HEK293 (cell line): ENCODE data around the gene SYNJ2.

Experiments
- CTCF ChIA-PET: fragments of 350-600 bp; formaldehyde crosslinking; extraction: SDS; loops from one replicate; lab custom pipeline; 2021; ENCODE audit warnings: antibody characterized with exemption; lab: Yijun Ruan, JAX
- POLR2A ChIA-PET: fragments of 300-600 bp; formaldehyde crosslinking; extraction: SDS; loops from one replicate; lab custom pipeline; 2020; ENCODE audit warnings: antibody characterized with exemption, inconsistent platforms; lab: Yijun Ruan, JAX
- H3K27ac ChIP-seq: fragments of 200-500 bp; sonication (Bioruptor generic); 2 replicates; pipeline ENCODE4 v1.5.1; 2014; ENCODE audit warnings: low read depth, low read length, control low read depth, inconsistent platforms; ENCODE audit errors: extremely low read depth
- H3K36me3 ChIP-seq, 2 experiments: fragments of 200-500 bp in 1 of 2; sonication (Bioruptor generic) in 1 of 2; 1 replicate in 1 of 2; 2 replicates in 1 of 2; pipeline ENCODE4 v1.5.1; 2014 to 2017; ENCODE audit warnings: inconsistent platforms in 2 of 2, low read length in 2 of 2; ENCODE audit not compliant: control insufficient read depth in 2 of 2, insufficient read depth in 1 of 2
- H3K4me1 ChIP-seq: fragments of 200-500 bp; sonication (Bioruptor generic); 2 replicates; pipeline ENCODE4 v1.5.1; 2014; ENCODE audit warnings: mild to moderate bottlenecking, low read length, inconsistent platforms; ENCODE audit not compliant: control insufficient read depth, insufficient read depth
- H3K4me3 ChIP-seq: 2 replicates; pipeline ENCODE4 v1.5.1; 2011; ENCODE audit warnings: low read depth, mild to moderate bottlenecking, control low read depth, low read length, moderate library complexity
- H3K9me3 ChIP-seq: fragments of 200-500 bp; sonication (Bioruptor generic); 2 replicates; pipeline ENCODE4 v1.5.1; 2014; ENCODE audit warnings: low read depth, low read length, inconsistent platforms; ENCODE audit not compliant: control insufficient read depth, insufficient read depth
- BCL6B ChIP-seq: fragments of 450-650 bp; formaldehyde crosslinking; IDR thresholded peaks from 2 replicates; pipeline ENCODE4 v1.5.1; 2017; ENCODE audit warnings: missing biosample characterization, missing genetic modification characterization
- EGR2 ChIP-seq: fragments of 450-650 bp; formaldehyde crosslinking; IDR thresholded peaks from 2 replicates; pipeline ENCODE4 v1.5.1; 2016; ENCODE audit warnings: low read depth, missing biosample characterization, missing genetic modification characterization
- GLIS2 ChIP-seq: fragments of 450-650 bp; formaldehyde crosslinking; IDR thresholded peaks from 2 replicates; pipeline ENCODE4 v1.5.1; 2016; ENCODE audit warnings: missing biosample characterization, missing genetic modification characterization
- HOXD13 ChIP-seq: sonication (generic); formaldehyde crosslinking; IDR thresholded peaks from 2 replicates; pipeline ENCODE4 v1.8.0; 2022; ENCODE audit warnings: missing genetic modification reagents, borderline replicate concordance
- MEIS1 ChIP-seq: sonication (generic); formaldehyde crosslinking; IDR thresholded peaks from 2 replicates; pipeline ENCODE4 v1.8.1; 2022; ENCODE audit warnings: missing genetic modification reagents, mild to moderate bottlenecking, borderline replicate concordance
- OVOL3 ChIP-seq: fragments of 450-650 bp; formaldehyde crosslinking; IDR thresholded peaks from 2 replicates; pipeline ENCODE4 v1.5.1; 2016; ENCODE audit warnings: missing biosample characterization, missing genetic modification characterization
- YY1 ChIP-seq: fragments of 450-650 bp; formaldehyde crosslinking; IDR thresholded peaks from 2 replicates; pipeline ENCODE4 v1.5.1; 2018; ENCODE audit warnings: missing biosample characterization, missing genetic modification characterization
- YY2 ChIP-seq: fragments of 450-650 bp; formaldehyde crosslinking; IDR thresholded peaks from 2 replicates; pipeline ENCODE4 v1.5.1; 2016; ENCODE audit warnings: missing biosample characterization, missing genetic modification characterization
- ZBTB20 ChIP-seq: fragments of 450-650 bp; formaldehyde crosslinking; IDR thresholded peaks from 2 replicates; pipeline ENCODE4 v1.5.1; 2016; ENCODE audit warnings: missing biosample characterization, missing genetic modification characterization
- ZNF132 ChIP-seq: fragments of 450-650 bp; formaldehyde crosslinking; IDR thresholded peaks from 2 replicates; pipeline ENCODE4 v1.5.1; 2017; ENCODE audit warnings: missing biosample characterization, missing genetic modification characterization, borderline replicate concordance
- ZNF223 ChIP-seq: fragments of 450-650 bp; formaldehyde crosslinking; IDR thresholded peaks from 2 replicates; pipeline ENCODE4 v1.5.1; 2016; ENCODE audit warnings: missing biosample characterization, missing genetic modification characterization
- ZNF302 ChIP-seq: fragments of 450-650 bp; formaldehyde crosslinking; IDR thresholded peaks from 2 replicates; pipeline ENCODE4 v1.5.1; 2016; ENCODE audit warnings: missing biosample characterization, missing genetic modification characterization, low read depth
- ZNF311 ChIP-seq: fragments of 450-650 bp; formaldehyde crosslinking; IDR thresholded peaks from 2 replicates; pipeline ENCODE4 v1.5.1; 2017; ENCODE audit warnings: missing biosample characterization, missing genetic modification characterization, borderline replicate concordance
- ZNF426 ChIP-seq: fragments of 450-650 bp; formaldehyde crosslinking; IDR thresholded peaks from 2 replicates; pipeline ENCODE4 v1.5.1; 2017; ENCODE audit warnings: missing biosample characterization, missing genetic modification characterization, mild to moderate bottlenecking, inconsistent platforms, moderate library complexity
- ZNF707 ChIP-seq: fragments of 450-650 bp; formaldehyde crosslinking; IDR thresholded peaks from 2 replicates; pipeline ENCODE4 v1.5.1; 2016; ENCODE audit warnings: missing biosample characterization, missing genetic modification characterization
- ZNF777 ChIP-seq: fragments of 450-650 bp; formaldehyde crosslinking; IDR thresholded peaks from 2 replicates; pipeline ENCODE4 v1.5.1; 2017; ENCODE audit warnings: missing biosample characterization, missing genetic modification characterization, borderline replicate concordance
- ZNF791 ChIP-seq: fragments of 450-650 bp; formaldehyde crosslinking; IDR thresholded peaks from 2 replicates; pipeline ENCODE4 v1.5.1; 2016; ENCODE audit warnings: missing biosample characterization, missing genetic modification characterization
- ZSCAN16 ChIP-seq: fragments of 450-650 bp; formaldehyde crosslinking; IDR thresholded peaks from 2 replicates; pipeline ENCODE4 v1.5.1; 2016; ENCODE audit warnings: missing biosample characterization, missing genetic modification characterization
- ZSCAN30 ChIP-seq: fragments of 450-650 bp; IDR thresholded peaks from 2 replicates; pipeline ENCODE4 v1.5.1; 2018; ENCODE audit warnings: missing biosample characterization, mild to moderate bottlenecking, missing genetic modification characterization, moderate library complexity
- TF ChIP-seq, protein P1 (sequence below): fragments of 450-650 bp; formaldehyde crosslinking; IDR thresholded peaks from 2 replicates; pipeline ENCODE4 v1.5.1; 2017; ENCODE audit warnings: missing biosample characterization, missing genetic modification characterization
- TF ChIP-seq, protein P2 (sequence below): fragments of 450-650 bp; formaldehyde crosslinking; IDR thresholded peaks from 2 replicates; pipeline ENCODE4 v1.5.1; 2016; ENCODE audit warnings: missing biosample characterization, missing genetic modification characterization

Gene SYNJ2

GRCh38 chr6:158029668-158030230, 48.1 kb downstream of the SYNJ2 start:
- TF ChIP-seq YY1 (no peak), ZNF311 (no peak)
- TF ChIP-seq, all 188 proteins: peak for 0
- ChIA-PET POLR2A (interaction anchor here (0.6 to 4.2 kb wide), 3 partner anchors 11 to 66 kb away, joined by 3 to 33 read pairs (median 18); no protein-coding TSS in a partner anchor), CTCF (no interaction called here)
- Histone ChIP-seq H3K36me3 (peaks cover 0 to 28% of the 10 kb centered on the region in 2 experiments; a peak in 1 of 3 replicates), H3K4me3 (no peak overlapping the region), H3K4me1 (peaks cover 20% of the 10 kb centered on the region), H3K9me3 (no peaks in the 10 kb centered on the region), H3K27ac (no peak overlapping the region)

- Histone ChIP-seq H3K9me3 (no peaks in the 10 kb centered on the region), H3K36me3 (peaks cover 0 to 28% of the 10 kb centered on the region in 2 experiments; a peak in 1 of 3 replicates), H3K4me3 (no peak overlapping the region), H3K4me1 (peaks cover 20% of the 10 kb centered on the region), H3K27ac (no peak overlapping the region)
- TF ChIP-seq ZBTB20 (tag by site-specific recombination) (peak; percentile 32; the same call in 1 of the 2 replicates), ZNF132 (tag by site-specific recombination) (no peak)
- POLR2A ChIA-PET, result interaction anchor here (0.6 to 2.7 kb wide), 4 partner anchors 10 to 67 kb away, joined by 3 to 18 read pairs (median 4); no protein-coding TSS in a partner anchor
- CTCF ChIA-PET, result interaction anchor here (0.6 to 0.7 kb wide), 2 partner anchors 41 to 77 kb away, joined by 3 read pairs; no protein-coding TSS in a partner anchor
These were observed 49.0 kb downstream of the SYNJ2 start for GRCh38 chr6:158030380-158031300.

DNA sequence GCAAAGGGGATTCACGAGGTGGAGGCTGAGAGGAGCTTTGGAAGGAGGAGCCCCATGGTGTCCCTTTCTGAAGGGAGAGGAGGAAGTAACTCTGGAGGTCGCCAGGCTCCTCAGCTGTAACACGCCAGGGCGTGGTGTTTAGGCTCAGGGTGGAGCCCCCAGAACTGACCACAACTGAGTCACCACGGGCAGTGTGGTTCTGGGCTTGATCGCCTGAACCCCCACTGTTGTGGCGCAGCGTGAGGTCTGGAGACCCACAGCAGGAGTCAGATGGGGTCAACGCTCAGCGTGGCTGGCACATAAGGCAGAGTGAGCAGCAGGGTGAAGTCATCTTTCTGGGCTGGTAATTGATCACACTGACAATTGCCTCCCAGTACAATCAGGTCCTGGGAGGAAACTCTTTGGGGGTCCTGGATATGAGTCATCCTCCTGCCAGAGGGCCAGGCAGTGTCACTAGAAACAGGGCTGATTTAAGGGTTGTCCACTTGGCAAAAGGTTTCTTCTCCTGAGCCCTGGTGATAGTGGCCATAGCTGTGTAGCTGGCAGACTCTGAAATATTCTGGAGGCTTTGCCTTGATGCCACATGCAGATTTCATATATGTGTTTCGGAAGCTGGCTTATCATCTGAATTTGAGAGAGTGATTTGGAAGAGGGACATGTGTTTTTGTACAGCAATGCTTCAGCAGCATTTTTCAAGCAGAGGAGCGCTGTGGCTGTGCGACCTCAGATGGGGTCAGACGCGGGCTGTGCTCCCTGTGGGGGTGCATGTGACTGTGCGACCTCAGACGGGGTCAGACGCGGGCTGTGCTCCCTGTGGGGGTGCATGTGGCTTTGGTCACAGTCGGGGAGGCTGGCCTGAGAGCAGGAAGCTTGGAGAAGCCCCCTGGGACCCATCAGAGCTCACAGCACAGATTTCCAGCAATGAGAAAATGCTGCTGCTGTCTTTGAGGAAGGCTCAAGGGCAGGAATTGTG, 50.0 kb downstream of the SYNJ2 start:
- H3K27ac ChIP-seq, result peak overlapping the region; percentile 4; the same call in 1 of the 2 replicates
- CTCF ChIA-PET, result interaction anchor here (0.6 to 0.9 kb wide), 2 partner anchors 31 to 78 kb away, joined by 3 read pairs; no protein-coding TSS in a partner anchor
- no peaks in the 10 kb centered on the region for H3K9me3 ChIP-seq
- POLR2A ChIA-PET, result interaction anchor here (0.8 to 2.7 kb wide), 5 partner anchors 9 to 46 kb away, joined by 3 to 18 read pairs (median 6); no protein-coding TSS in a partner anchor
- peaks cover 15% of the 10 kb centered on the region for H3K4me1 ChIP-seq
- peaks cover 0 to 36% of the 10 kb centered on the region in 2 experiments; a peak in 1 of 3 replicates for H3K36me3 ChIP-seq
- H3K4me3 ChIP-seq, result no peak overlapping the region
- TF ChIP-seq EGR2 (no peak), ZSCAN16 (tag by site-specific recombination) (no peak), ZSCAN30 (no peak), MEIS1 (CRISPR knock-in tag) (0 out of 2 replicates have a peak, but pooled peaks have one; percentile 56), ZNF777 (tag by site-specific recombination) (no peak), ZNF426 (tag by site-specific recombination) (no peak), BCL6B (tag by site-specific recombination) (no peak), ZNF791 (tag by site-specific recombination) (no peak), ZNF302 (no peak), YY2 (tag by site-specific recombination) (no peak), HOXD13 (CRISPR knock-in tag) (no peak), OVOL3 (no peak), ZNF223 (tag by site-specific recombination) (no peak), ZNF707 (no peak), GLIS2 (tag by site-specific recombination) (peak; percentile 98)
- TF ChIP-seq, protein P1, sequence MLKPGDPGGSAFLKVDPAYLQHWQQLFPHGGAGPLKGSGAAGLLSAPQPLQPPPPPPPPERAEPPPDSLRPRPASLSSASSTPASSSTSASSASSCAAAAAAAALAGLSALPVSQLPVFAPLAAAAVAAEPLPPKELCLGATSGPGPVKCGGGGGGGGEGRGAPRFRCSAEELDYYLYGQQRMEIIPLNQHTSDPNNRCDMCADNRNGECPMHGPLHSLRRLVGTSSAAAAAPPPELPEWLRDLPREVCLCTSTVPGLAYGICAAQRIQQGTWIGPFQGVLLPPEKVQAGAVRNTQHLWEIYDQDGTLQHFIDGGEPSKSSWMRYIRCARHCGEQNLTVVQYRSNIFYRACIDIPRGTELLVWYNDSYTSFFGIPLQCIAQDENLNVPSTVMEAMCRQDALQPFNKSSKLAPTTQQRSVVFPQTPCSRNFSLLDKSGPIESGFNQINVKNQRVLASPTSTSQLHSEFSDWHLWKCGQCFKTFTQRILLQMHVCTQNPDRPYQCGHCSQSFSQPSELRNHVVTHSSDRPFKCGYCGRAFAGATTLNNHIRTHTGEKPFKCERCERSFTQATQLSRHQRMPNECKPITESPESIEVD (tag by site-specific recombination), result no peak
- TF ChIP-seq, protein P2, sequence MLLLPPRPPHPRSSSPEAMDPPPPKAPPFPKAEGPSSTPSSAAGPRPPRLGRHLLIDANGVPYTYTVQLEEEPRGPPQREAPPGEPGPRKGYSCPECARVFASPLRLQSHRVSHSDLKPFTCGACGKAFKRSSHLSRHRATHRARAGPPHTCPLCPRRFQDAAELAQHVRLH (tag by site-specific recombination), result no peak
